HG03280 (cell line): ENCODE results near the gene TSPY8.
"Not testable (repeated sequence)": the region's sequence is repeated elsewhere in the genome, so short reads cannot be mapped to it uniquely, and the experiment has no call there.

Experiments used
- ATAC-seq: cut with Tn5 transposase; IDR thresholded peaks from one replicate; pipeline ENCODE4 v1.9.1; 2021; ENCODE audit warnings: mild to moderate bottlenecking, moderate library complexity; ENCODE audit not compliant: unreplicated experiment

Gene TSPY8

GRCh38 chrY:9357497-9357896 lies at the start of gene TSPY8:
TSS of gene TSPY8 (plus strand) at chrY:9357797. CDS start at chrY:9357843, 46 bp downstream.
- not testable (repeated sequence) for ATAC-seq

- ATAC-seq = no peak
Observed at GRCh38 chrY:9320996-9321395, 36.6 kb upstream of the TSPY8 start.

- ATAC-seq = not testable (repeated sequence)
Observed at GRCh38 chrY:9337164-9337563, 20.4 kb upstream of the TSPY8 start, which contains the start of gene TSPY4. TSS of gene TSPY4 (plus strand) at chrY:9337464. CDS start at chrY:9337510, 46 bp downstream.

- not testable (repeated sequence) for ATAC-seq
Observed at GRCh38 chrY:9396527-9396926, 38.9 kb downstream of the TSPY8 start.

GRCh38 chrY:9398121-9398520 lies 40.5 kb downstream of the TSPY8 start, which contains the start of gene TSPY3:
TSS of gene TSPY3 (plus strand) at chrY:9398421. CDS start at chrY:9398467, 46 bp downstream.
- not testable (repeated sequence) for ATAC-seq
